Trophoblast cell (in vitro differentiated cells and primary cell): Measurements from ENCODE around the gene VPS45.
A peak's percentile ranks its signal among the peaks of the same experiment; 100 is the strongest.

Experiments
- DNase-seq, 2 donors: peaks; one replicate each; pipeline ENCODE4 v3.0.0-alpha.2; 2016
- H2AFZ ChIP-seq: 2 replicates; pipeline ENCODE4 v1.6.1; 2013; ENCODE audit warnings: low read length, moderate library complexity, mild to moderate bottlenecking; ENCODE audit not compliant: insufficient read depth, poor library complexity
- H2AK5ac ChIP-seq: 2 replicates; pipeline ENCODE4 v1.6.1; 2013; ENCODE audit warnings: mild to moderate bottlenecking, low read length
- H2BK120ac ChIP-seq: 2 replicates; pipeline ENCODE4 v1.6.1; 2013; ENCODE audit warnings: low read length, mild to moderate bottlenecking, moderate library complexity; ENCODE audit not compliant: insufficient read depth, poor library complexity
- H2BK12ac ChIP-seq: 2 replicates; pipeline ENCODE4 v1.6.1; 2013; ENCODE audit warnings: mild to moderate bottlenecking, low read length, moderate library complexity
- H2BK5ac ChIP-seq: 2 replicates; pipeline ENCODE4 v1.6.1; 2013; ENCODE audit warnings: low read length, low read depth, moderate library complexity, mild to moderate bottlenecking; ENCODE audit not compliant: poor library complexity
- H3K14ac ChIP-seq: 2 replicates; pipeline ENCODE4 v1.6.1; 2013; ENCODE audit warnings: mild to moderate bottlenecking, low read length
- H3K18ac ChIP-seq: 2 replicates; pipeline ENCODE4 v1.6.1; 2013; ENCODE audit warnings: mild to moderate bottlenecking, low read length
- H3K23ac ChIP-seq: 2 replicates; pipeline ENCODE4 v1.6.1; 2013; ENCODE audit warnings: low read length
- H3K27ac ChIP-seq: 2 replicates; pipeline ENCODE4 v1.5.1; 2013; ENCODE audit warnings: low read depth, mild to moderate bottlenecking, inconsistent platforms, low read length, moderate library complexity
- H3K27me3 ChIP-seq: 2 replicates; pipeline ENCODE4 v1.6.1; 2013; ENCODE audit warnings: inconsistent platforms, mild to moderate bottlenecking, low read length, moderate library complexity; ENCODE audit not compliant: insufficient read depth
- H3K36me3 ChIP-seq, 2 experiments: 1 replicate in 1 of 2; 2 replicates in 1 of 2; pipeline ENCODE4 v1.6.1; 2013; ENCODE audit warnings: low read length in 2 of 2, mild to moderate bottlenecking in 2 of 2, moderate library complexity in 1 of 2; ENCODE audit not compliant: insufficient read depth in 2 of 2, control insufficient read depth in 1 of 2
- H3K4ac ChIP-seq: 2 replicates; pipeline ENCODE4 v1.6.1; 2013; ENCODE audit warnings: low read depth, mild to moderate bottlenecking, low read length, moderate library complexity
- H3K4me1 ChIP-seq, 2 experiments: 1 replicate in 1 of 2; 2 replicates in 1 of 2; pipeline ENCODE4 v1.6.1; 2013; ENCODE audit warnings: low read length in 2 of 2, mild to moderate bottlenecking in 2 of 2, moderate library complexity in 1 of 2; ENCODE audit not compliant: insufficient read depth in 2 of 2, control insufficient read depth in 1 of 2
- H3K4me2 ChIP-seq: 2 replicates; pipeline ENCODE4 v1.6.1; 2013; ENCODE audit warnings: inconsistent platforms, mild to moderate bottlenecking, low read length, moderate library complexity
- H3K4me3 ChIP-seq: 2 replicates; pipeline ENCODE4 v1.5.1; 2013; ENCODE audit warnings: mild to moderate bottlenecking, low read depth, low read length, inconsistent platforms
- H3K79me1 ChIP-seq: one replicate; pipeline ENCODE4 v1.6.1; 2013; ENCODE audit warnings: low read length
- H3K79me2 ChIP-seq: 2 replicates; pipeline ENCODE4 v1.6.1; 2013; ENCODE audit warnings: low read length, mild to moderate bottlenecking; ENCODE audit not compliant: control insufficient read depth, insufficient read depth, poor library complexity
- H3K9ac ChIP-seq: 2 replicates; pipeline ENCODE4 v1.6.1; 2013; ENCODE audit warnings: mild to moderate bottlenecking, low read length
- H3K9me3 ChIP-seq: 2 replicates; pipeline ENCODE4 v1.6.1; 2013; ENCODE audit warnings: low read depth, mild to moderate bottlenecking, control low read depth, inconsistent platforms, low read length; ENCODE audit not compliant: insufficient read depth
- H4K12ac ChIP-seq: 2 replicates; pipeline ENCODE4 v1.6.1; 2013; ENCODE audit warnings: low read depth, mild to moderate bottlenecking, low read length, moderate library complexity
- H4K8ac ChIP-seq: 2 replicates; pipeline ENCODE4 v1.6.1; 2013; ENCODE audit warnings: low read depth, mild to moderate bottlenecking, low read length, moderate library complexity
- H4K91ac ChIP-seq: one replicate; pipeline ENCODE4 v1.6.1; 2013; ENCODE audit warnings: low read depth, mild to moderate bottlenecking, low read length, moderate library complexity
- WGBS: extraction: QIAGEN DNeasy Blood & Tissue Kit; methylation state at CpG from one replicate; pipeline ENCODE4 v1.1.7; 2013; ENCODE audit warnings: missing lambda C conversion rate; ENCODE audit not compliant: insufficient read length, insufficient coverage; ENCODE audit errors: extremely low coverage; 5-methylcytosine and 5-hydroxymethylcytosine counted together

The VPS45 gene

DNA sequence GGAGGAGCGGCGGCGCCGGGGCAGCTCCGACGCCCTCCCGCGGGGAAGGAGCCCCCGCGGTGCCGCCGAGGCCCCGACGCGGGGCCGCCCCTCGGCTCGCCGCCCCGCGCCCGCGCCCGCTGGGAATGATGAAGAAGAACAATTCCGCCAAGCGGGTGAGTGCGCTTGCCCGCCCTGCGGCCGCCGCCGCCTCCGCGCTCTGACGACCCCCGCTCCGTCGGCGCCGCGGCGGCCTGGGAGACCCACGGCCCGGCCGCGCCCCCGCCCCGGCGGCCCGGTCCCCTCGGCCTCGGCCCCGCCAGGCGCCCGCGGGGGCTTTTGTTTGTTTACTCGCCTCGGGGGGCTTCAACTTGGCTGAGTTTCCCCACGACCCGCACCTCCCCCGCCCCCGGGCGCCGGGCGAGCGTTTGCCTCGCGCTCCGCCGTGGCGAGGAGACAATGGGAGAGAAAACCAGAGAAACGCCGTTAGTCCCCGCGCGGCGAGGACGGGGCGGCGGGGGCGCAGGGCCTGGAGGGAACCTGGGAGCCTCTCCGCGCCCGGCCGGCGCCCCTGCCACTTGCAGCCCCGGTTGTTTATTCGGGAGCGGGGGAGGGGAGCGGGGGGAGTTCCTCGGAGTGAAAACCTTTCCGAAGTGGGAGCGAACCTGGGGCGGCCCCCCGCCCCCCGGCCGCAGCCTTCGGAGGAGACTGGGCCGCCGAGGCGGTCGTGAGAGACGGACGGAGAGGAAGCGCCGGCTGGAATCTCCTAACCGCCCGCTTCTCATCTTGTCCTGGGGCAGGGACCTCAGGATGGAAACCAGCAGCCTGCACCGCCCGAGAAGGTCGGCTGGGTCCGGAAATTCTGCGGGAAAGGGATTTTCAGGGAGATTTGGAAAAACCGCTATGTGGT is 82.8 kb downstream of the VPS45 start:
- no peaks in the 10 kb centered on the region for H3K9me3 ChIP-seq
- peaks cover 3% of the 10 kb centered on the region for H3K27me3 ChIP-seq
- peak overlapping the region; percentile 75 for H2AK5ac ChIP-seq
- peak overlapping the region; percentile 66 for H3K23ac ChIP-seq
- WGBS, result no CpG with 5 or more reads among the region's 114 CpGs
- peak in 1 of 2 donors; percentile 17 for DNase-seq
- H2BK120ac ChIP-seq, result peak overlapping the region; percentile 77
- peak overlapping the region; percentile 81 for H2BK5ac ChIP-seq
- H3K4ac ChIP-seq, result peak overlapping the region; percentile 40
- peak overlapping the region; percentile 95 for H4K91ac ChIP-seq
- H3K4me1 ChIP-seq, result peaks cover 12 to 13% of the 10 kb centered on the region in 2 experiments
- peak overlapping the region; percentile 87 for H3K4me3 ChIP-seq
- peak overlapping the region; percentile 70 for H4K8ac ChIP-seq
- peak overlapping the region; percentile 93 for H3K18ac ChIP-seq
- peak overlapping the region; percentile 82 for H3K4me2 ChIP-seq
- H4K12ac ChIP-seq, result no peak overlapping the region
- peaks cover 14 to 26% of the 10 kb centered on the region in 2 experiments for H3K36me3 ChIP-seq
- peak overlapping the region; percentile 88 for H3K9ac ChIP-seq
- peaks cover 20% of the 10 kb centered on the region for H3K79me1 ChIP-seq
- H2AFZ ChIP-seq, result peak overlapping the region; percentile 95
- peaks cover 17% of the 10 kb centered on the region for H3K79me2 ChIP-seq
- H3K14ac ChIP-seq, result peak overlapping the region; percentile 95
- peak overlapping the region; percentile 54 for H3K27ac ChIP-seq
- H2BK12ac ChIP-seq, result no peak overlapping the region

DNA sequence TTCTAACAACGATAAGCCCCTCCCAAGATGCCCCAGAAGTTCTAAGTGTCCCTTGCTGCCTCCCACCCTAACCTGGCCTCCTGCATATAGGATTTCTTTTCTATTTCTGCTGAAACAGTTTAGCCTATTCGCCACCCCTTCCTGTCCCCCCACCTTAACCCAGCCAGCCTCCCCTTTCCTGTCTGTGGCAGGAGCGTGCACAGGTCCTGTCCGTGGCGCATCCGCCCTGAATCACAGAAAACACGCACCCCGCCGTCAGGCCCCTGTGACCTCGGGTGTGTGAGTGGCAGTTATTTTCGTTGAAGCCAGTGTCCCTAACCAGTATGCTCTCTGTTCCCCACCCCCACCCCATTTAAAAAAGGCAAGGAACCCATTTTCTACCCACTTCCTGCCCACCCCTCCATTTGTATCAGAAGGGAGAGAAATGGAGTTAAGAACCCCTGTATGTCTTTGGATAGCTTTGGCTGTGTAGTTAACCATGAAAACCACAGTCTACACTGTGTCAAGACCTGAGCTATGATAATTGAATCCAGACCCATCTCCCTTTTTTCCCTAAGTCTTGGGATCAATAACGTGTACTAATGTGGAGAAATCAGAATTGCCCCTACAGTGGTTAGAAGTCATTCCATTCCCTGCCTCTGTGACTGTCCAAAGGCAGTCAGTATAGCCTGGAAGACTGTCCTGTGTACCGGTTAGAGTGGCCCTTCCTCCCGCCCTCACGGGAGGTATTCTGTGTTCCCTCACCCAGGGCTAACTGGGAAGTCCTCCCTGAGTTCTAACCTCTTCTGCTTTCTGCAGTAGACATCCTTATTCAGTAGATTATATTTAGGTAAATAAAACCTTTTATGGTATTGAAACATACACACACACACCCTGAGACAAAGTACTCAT is 84.0 kb downstream of the VPS45 start:
- Histone ChIP-seq H3K4me1 (peaks cover 12 to 13% of the 10 kb centered on the region in 2 experiments), H4K8ac (no peak overlapping the region), H3K9ac (no peak overlapping the region), H2AFZ (no peak overlapping the region), H3K23ac (no peak overlapping the region), H2BK5ac (no peak overlapping the region), H3K27ac (no peak overlapping the region), H2BK12ac (no peak overlapping the region), H3K79me2 (peaks cover 17% of the 10 kb centered on the region), H2AK5ac (no peak overlapping the region), H3K36me3 (peaks cover 17 to 34% of the 10 kb centered on the region in 2 experiments), H3K4me2 (peak overlapping the region; percentile 82), H4K12ac (no peak overlapping the region), H4K91ac (no peak overlapping the region), H3K4me3 (peak overlapping the region; percentile 87), H3K27me3 (peaks cover 3% of the 10 kb centered on the region), H3K9me3 (no peaks in the 10 kb centered on the region), H2BK120ac (no peak overlapping the region), H3K79me1 (peaks cover 20% of the 10 kb centered on the region), H3K4ac (peak overlapping the region; percentile 11), H3K14ac (peak overlapping the region; percentile 36), H3K18ac (peak overlapping the region; percentile 60)
- no peak for DNase-seq
- no CpG with 5 or more reads among the region's 15 CpGs for WGBS

DNA sequence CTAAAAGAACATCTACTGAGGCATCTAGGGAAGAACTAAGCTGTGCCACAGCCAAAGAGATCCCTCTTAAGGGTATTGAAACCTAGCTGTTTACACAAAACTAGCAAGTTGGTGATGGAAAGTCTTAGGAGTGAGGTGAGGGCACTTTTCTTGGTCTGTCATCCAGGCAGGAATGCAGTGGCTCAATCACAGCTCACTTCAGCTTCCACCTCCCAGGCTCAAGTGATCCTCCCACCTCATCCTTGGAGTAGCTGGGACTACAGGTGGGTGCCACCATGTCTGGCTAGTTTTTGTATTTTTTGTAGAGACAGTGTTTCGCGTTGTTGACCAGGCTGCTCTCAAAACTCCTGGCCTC is 84.6 kb downstream of the VPS45 start:
- H3K23ac ChIP-seq, result no peak overlapping the region
- no peak overlapping the region for H3K27ac ChIP-seq
- H2BK120ac ChIP-seq, result no peak overlapping the region
- H4K12ac ChIP-seq, result no peak overlapping the region
- peak overlapping the region; percentile 82 for H3K4me2 ChIP-seq
- H3K4me3 ChIP-seq, result no peak overlapping the region
- peak overlapping the region; percentile 6 for H2AFZ ChIP-seq
- no peak overlapping the region for H3K9ac ChIP-seq
- no peak overlapping the region for H2BK12ac ChIP-seq
- DNase-seq, result no peak
- peaks cover 12 to 13% of the 10 kb centered on the region in 2 experiments for H3K4me1 ChIP-seq
- peaks cover 23 to 39% of the 10 kb centered on the region in 2 experiments for H3K36me3 ChIP-seq
- H3K4ac ChIP-seq, result no peak overlapping the region
- no peaks in the 10 kb centered on the region for H3K9me3 ChIP-seq
- no peak overlapping the region for H2BK5ac ChIP-seq
- H3K27me3 ChIP-seq, result peaks cover 3% of the 10 kb centered on the region
- no peak overlapping the region for H4K8ac ChIP-seq
- H4K91ac ChIP-seq, result no peak overlapping the region
- no peak overlapping the region for H3K14ac ChIP-seq
- no peak overlapping the region for H3K18ac ChIP-seq
- WGBS, result no CpG with 5 or more reads among the region's 2 CpGs
- peaks cover 20% of the 10 kb centered on the region for H3K79me1 ChIP-seq
- H2AK5ac ChIP-seq, result no peak overlapping the region
- peaks cover 17% of the 10 kb centered on the region for H3K79me2 ChIP-seq

DNA sequence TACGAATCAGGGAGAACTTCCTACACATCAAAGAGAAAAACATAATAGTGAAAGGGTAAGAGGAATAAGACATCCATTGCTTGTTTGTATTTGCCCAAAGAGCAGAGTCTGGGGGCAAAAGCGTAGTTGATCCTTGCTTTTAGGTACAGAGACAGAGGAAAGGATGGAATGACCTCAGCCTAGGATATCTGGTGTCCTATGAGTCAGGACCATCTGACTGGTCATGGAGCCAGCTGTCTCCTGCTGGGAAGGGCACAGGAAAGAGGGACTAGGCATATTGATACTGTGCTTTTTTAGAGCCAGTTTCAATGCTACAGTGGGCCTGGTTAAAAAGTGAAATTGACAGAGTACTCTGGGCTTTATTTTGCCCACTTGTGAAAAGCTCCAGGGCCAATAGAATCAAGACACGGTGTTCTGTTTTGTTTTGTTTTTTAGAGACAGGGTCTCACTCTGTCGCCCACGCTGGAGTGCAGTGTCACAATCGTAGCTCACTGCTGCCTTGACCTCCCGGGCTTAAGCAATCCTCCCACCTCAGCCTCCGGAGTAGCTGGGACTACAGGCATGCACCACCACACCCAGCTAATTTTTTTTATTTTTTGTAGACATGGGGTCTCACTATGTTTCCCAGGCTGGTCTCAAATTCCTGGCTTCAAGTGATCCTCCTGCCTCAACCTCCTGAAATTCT is 85.3 kb downstream of the VPS45 start:
- no peak for DNase-seq

More for the DNA sequence above, 85.3 kb downstream of the VPS45 start:
- peaks cover 12 to 13% of the 10 kb centered on the region in 2 experiments for H3K4me1 ChIP-seq
- H3K27ac ChIP-seq, result no peak overlapping the region
- H3K9me3 ChIP-seq, result no peaks in the 10 kb centered on the region
- H3K9ac ChIP-seq, result no peak overlapping the region
- peaks cover 3% of the 10 kb centered on the region for H3K27me3 ChIP-seq
- H2BK5ac ChIP-seq, result no peak overlapping the region
- no peak overlapping the region for H3K4me3 ChIP-seq
- H2AK5ac ChIP-seq, result no peak overlapping the region
- H4K8ac ChIP-seq, result peak overlapping the region; percentile 48
- H3K79me2 ChIP-seq, result peaks cover 17% of the 10 kb centered on the region
- H2AFZ ChIP-seq, result no peak overlapping the region
- H3K4me2 ChIP-seq, result no peak overlapping the region
- WGBS, result no CpG with 5 or more reads among the region's 8 CpGs
- no peak overlapping the region for H2BK120ac ChIP-seq
- H4K91ac ChIP-seq, result no peak overlapping the region
- H3K79me1 ChIP-seq, result peaks cover 20% of the 10 kb centered on the region
- peaks cover 26 to 47% of the 10 kb centered on the region in 2 experiments for H3K36me3 ChIP-seq
- no peak overlapping the region for H3K4ac ChIP-seq
- H3K14ac ChIP-seq, result no peak overlapping the region
- H2BK12ac ChIP-seq, result no peak overlapping the region
- H3K23ac ChIP-seq, result peak overlapping the region; percentile 71
- H3K18ac ChIP-seq, result no peak overlapping the region
- H4K12ac ChIP-seq, result no peak overlapping the region
